C4-2B (cell line): Measurements from ENCODE around the gene TIMM21.

Source experiments
- H3K27ac ChIP-seq: fragments of 450-650 bp; 2 replicates; pipeline ENCODE4 v1.5.1; 2017
- ZFX ChIP-seq: fragments of 450-650 bp; IDR thresholded peaks from 2 replicates; pipeline ENCODE4 v1.6.1; 2017
- TF ChIP-seq, protein P1 (sequence below): fragments of 450-650 bp; conservative IDR thresholded peaks from 2 replicates; pipeline ENCODE4 v1.5.1; 2017; ENCODE audit warnings: mild to moderate bottlenecking

The TIMM21 gene

DNA sequence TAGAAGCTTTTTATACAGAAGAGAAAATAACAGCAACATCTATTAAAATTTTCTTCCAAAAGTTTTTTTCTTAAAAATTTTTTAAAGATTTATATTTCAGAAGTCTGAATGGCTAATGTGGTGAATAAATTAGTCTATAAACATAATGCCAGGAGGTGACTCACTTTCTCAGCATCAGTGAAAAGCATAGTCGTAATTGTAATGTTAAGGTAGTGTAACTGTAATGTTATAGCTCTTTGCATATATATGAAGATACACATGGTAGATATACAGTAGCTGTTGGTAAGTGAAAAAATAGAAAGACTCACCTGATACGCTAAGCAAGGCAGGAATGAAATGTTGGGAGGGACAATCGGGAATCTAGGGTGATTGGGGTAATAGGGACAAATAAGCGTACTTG lies 5.5 kb downstream of the TIMM21 start:
- TF ChIP-seq ZFX: no peak
- TF ChIP-seq, protein P1, sequence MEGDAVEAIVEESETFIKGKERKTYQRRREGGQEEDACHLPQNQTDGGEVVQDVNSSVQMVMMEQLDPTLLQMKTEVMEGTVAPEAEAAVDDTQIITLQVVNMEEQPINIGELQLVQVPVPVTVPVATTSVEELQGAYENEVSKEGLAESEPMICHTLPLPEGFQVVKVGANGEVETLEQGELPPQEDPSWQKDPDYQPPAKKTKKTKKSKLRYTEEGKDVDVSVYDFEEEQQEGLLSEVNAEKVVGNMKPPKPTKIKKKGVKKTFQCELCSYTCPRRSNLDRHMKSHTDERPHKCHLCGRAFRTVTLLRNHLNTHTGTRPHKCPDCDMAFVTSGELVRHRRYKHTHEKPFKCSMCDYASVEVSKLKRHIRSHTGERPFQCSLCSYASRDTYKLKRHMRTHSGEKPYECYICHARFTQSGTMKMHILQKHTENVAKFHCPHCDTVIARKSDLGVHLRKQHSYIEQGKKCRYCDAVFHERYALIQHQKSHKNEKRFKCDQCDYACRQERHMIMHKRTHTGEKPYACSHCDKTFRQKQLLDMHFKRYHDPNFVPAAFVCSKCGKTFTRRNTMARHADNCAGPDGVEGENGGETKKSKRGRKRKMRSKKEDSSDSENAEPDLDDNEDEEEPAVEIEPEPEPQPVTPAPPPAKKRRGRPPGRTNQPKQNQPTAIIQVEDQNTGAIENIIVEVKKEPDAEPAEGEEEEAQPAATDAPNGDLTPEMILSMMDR: no peak
- no peak overlapping the region for H3K27ac ChIP-seq

DNA sequence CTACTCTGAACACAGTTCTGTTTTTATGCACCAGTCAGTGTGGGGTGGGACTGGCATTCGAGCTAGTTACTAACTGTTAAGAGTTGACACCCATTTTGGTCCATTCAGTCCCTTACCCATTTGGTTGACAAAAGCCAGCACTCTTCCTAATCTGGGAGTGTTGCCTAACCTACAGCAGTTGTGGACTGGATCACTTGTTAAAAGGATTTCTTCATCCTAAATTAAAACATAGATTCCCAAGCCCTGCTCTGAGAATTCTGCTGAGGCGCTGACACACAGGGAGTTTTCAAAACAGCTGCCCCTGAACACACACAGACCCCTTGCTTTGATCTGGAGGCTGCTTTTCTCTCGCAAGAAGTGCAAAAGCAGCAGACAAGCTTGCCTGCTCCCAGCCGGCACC lies 6.4 kb downstream of the TIMM21 start:
- no peak for TF ChIP-seq ZFX
- TF ChIP-seq, protein P1: no peak
- H3K27ac ChIP-seq: no peak overlapping the region

DNA sequence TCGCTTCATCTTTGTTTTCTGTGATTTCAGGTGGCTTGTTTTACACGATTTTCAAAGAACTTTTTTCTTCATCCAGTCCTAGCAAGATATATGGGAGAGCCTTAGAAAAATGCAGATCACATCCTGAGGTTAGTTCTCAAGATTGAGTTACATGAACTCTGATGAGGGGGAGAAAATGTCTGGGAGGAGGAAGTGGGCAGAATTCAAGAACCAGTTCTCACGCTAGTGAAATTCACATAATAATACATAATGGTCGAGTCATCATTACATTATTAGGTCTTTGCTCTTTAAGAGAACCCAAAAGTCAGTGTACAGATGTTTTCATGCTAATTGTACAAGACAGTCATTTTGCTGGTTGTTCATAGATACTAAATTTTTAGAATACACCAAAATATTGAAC lies 7.0 kb downstream of the TIMM21 start:
- H3K27ac ChIP-seq: no peak overlapping the region
- no peak for TF ChIP-seq ZFX
- TF ChIP-seq, protein P1: no peak

DNA sequence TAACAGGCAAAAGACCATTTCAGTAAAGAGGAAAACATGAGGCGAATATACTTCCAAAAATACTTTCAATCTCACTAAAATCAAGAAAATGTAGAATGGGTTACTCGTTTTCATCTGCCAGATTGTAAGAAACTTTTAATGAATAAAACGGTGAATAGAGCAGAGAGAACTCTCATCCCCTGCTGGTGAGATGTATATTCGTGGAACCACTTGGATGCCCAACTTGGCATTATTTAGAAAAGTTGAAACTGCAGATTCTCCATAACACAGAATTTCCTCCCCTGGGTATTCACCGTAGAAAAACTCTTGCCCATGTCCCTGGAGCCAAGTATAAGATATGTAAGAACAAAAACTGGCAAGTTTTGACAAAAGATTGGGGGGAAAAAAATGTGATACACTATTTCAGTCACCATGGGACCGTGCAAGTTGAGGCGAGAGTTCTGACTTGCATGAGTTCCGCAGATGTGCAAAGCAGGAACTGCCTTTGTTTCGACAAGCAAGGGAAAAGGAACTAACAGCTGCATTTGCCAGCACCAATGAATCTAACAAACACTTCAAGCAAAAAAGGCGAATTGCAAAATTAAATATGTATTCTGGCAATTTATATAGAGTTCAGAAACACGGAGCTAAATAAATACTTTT lies 14.8 kb downstream of the TIMM21 start:
- TF ChIP-seq, protein P1: no peak; the same call in 1 of the 2 replicates
- no peak for TF ChIP-seq ZFX
- no peak overlapping the region for H3K27ac ChIP-seq

- no peak for TF ChIP-seq ZFX
- TF ChIP-seq, protein P1: no peak
- H3K27ac ChIP-seq: peak overlapping the region; percentile 19; the same call in 1 of the 2 replicates
These were observed 18.1 kb downstream of the TIMM21 start for GRCh38 chr18:74166386-74166785.

GRCh38 chr18:74171910-74172606 lies 23.7 kb downstream of the TIMM21 start:
- H3K27ac ChIP-seq: no peak overlapping the region
- TF ChIP-seq, protein P1: no peak
- TF ChIP-seq ZFX: no peak

- TF ChIP-seq, protein P1: no peak
- no peak for TF ChIP-seq ZFX
- H3K27ac ChIP-seq: no peak overlapping the region
These were observed 24.5 kb downstream of the TIMM21 start for GRCh38 chr18:74172697-74173433.
